IPS-18a (cell line): Measurements from ENCODE around the gene PARP8.

Source experiments
- H3K27ac ChIP-seq: one replicate; pipeline ENCODE4 v1.5.1; 2013; ENCODE audit warnings: low read length
- H3K27me3 ChIP-seq: one replicate; pipeline ENCODE4 v1.6.1; 2013; ENCODE audit warnings: mild to moderate bottlenecking, low read length; ENCODE audit not compliant: control insufficient read depth, insufficient read depth
- H3K36me3 ChIP-seq: one replicate; pipeline ENCODE4 v1.6.1; 2013; ENCODE audit warnings: low read depth, low read length; ENCODE audit not compliant: control insufficient read depth
- H3K4me1 ChIP-seq: one replicate; pipeline ENCODE4 v1.6.1; 2013; ENCODE audit warnings: low read depth, low read length; ENCODE audit not compliant: control insufficient read depth
- H3K4me3 ChIP-seq: one replicate; pipeline ENCODE4 v1.5.1; 2013; ENCODE audit warnings: low read length
- H3K9ac ChIP-seq: one replicate; pipeline ENCODE4 v1.6.1; 2013; ENCODE audit warnings: mild to moderate bottlenecking, low read length, moderate library complexity
- H3K9me3 ChIP-seq: one replicate; pipeline ENCODE4 v1.6.1; 2013; ENCODE audit warnings: low read depth, low read length; ENCODE audit not compliant: control insufficient read depth

The PARP8 gene

GRCh38 chr5:50886657-50887345, 220.4 kb downstream of the PARP8 start:
- Histone ChIP-seq H3K27me3 (no peaks in the 10 kb centered on the region), H3K4me1 (no peaks in the 10 kb centered on the region)

GRCh38 chr5:50887889-50888633, 221.6 kb downstream of the PARP8 start:
- H3K9ac ChIP-seq, result no peak overlapping the region

More at GRCh38 chr5:50886657-50887345, 220.4 kb downstream of the PARP8 start:
- no peak overlapping the region for H3K4me3 ChIP-seq
- no peak overlapping the region for H3K27ac ChIP-seq
- no peaks in the 10 kb centered on the region for H3K36me3 ChIP-seq
- H3K9me3 ChIP-seq, result no peaks in the 10 kb centered on the region
- H3K9ac ChIP-seq, result no peak overlapping the region

DNA sequence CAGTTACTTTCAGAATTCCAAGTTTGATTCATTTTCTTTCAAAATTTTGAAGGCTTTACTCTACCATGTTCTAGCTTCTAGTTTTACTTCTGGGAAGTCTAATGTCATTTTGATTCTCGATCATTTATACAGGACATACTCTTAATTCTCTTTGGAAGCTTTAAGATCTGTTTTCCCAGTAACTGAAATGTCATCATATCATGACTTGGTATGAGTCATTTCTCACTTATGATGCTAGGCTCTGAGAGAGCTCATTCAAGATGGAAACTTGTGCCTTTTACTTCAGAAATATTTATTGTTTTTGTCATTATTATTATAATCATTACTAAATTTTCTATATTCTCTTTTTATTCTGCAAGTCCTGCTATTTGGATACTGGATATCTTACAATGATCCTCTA, 222.3 kb downstream of the PARP8 start:
- no peaks in the 10 kb centered on the region for H3K4me1 ChIP-seq
- no peak overlapping the region for H3K4me3 ChIP-seq
- no peak overlapping the region for H3K27ac ChIP-seq
- no peaks in the 10 kb centered on the region for H3K9me3 ChIP-seq
- no peak overlapping the region for H3K9ac ChIP-seq
- no peaks in the 10 kb centered on the region for H3K36me3 ChIP-seq
- H3K27me3 ChIP-seq, result no peaks in the 10 kb centered on the region

More at GRCh38 chr5:50887889-50888633, 221.6 kb downstream of the PARP8 start:
- H3K9me3 ChIP-seq, result no peaks in the 10 kb centered on the region
- no peaks in the 10 kb centered on the region for H3K4me1 ChIP-seq
- H3K4me3 ChIP-seq, result no peak overlapping the region
- no peak overlapping the region for H3K27ac ChIP-seq
- H3K36me3 ChIP-seq, result no peaks in the 10 kb centered on the region
- H3K27me3 ChIP-seq, result no peaks in the 10 kb centered on the region

- Histone ChIP-seq H3K4me3 (no peak overlapping the region), H3K27me3 (no peaks in the 10 kb centered on the region), H3K4me1 (no peaks in the 10 kb centered on the region), H3K27ac (no peak overlapping the region), H3K9me3 (no peaks in the 10 kb centered on the region), H3K9ac (no peak overlapping the region), H3K36me3 (no peaks in the 10 kb centered on the region)
These were observed 223.4 kb downstream of the PARP8 start for GRCh38 chr5:50889790-50890189.
